ENCODE measurements around the gene GNRHR.
"Not testable (repeated sequence)": the region's sequence is repeated elsewhere in the genome, so short reads cannot be mapped to it uniquely, and the experiment has no call there.

Gene GNRHR

GRCh38 chr4:67712650-67713528 is 41.3 kb downstream of the GNRHR start:
- no peak for TF ChIP-seq CTCF (IDR thresholded peaks at IDR 0.05; ENCODE audit: low read depth, low read length)
- no peaks in the 10 kb centered on the region for H3K27me3 ChIP-seq
- DNase-seq, result peak; percentile 18
- H3K4me1 ChIP-seq, result peaks cover 27% of the 10 kb centered on the region
- H3K9me3 ChIP-seq, result no peaks in the 10 kb centered on the region
- H3K36me3 ChIP-seq, result no peaks in the 10 kb centered on the region; the same call in 1 of the 2 replicates
- H3K4me3 ChIP-seq (ENCODE audit: low read depth, low read length), result peak overlapping the region; percentile 1

- no peaks in the 10 kb centered on the region for H3K27me3 ChIP-seq
- peaks cover 27% of the 10 kb centered on the region for H3K4me1 ChIP-seq
- peak; percentile 64 for DNase-seq
- H3K9me3 ChIP-seq, result no peaks in the 10 kb centered on the region
- no peak overlapping the region for H3K4me3 ChIP-seq (ENCODE audit: low read depth, low read length)
- no peak for TF ChIP-seq CTCF (IDR thresholded peaks at IDR 0.05; ENCODE audit: low read depth, low read length)
- H3K36me3 ChIP-seq, result no peaks in the 10 kb centered on the region; the same call in 1 of the 2 replicates
Measured at GRCh38 chr4:67712000-67712625, 42.1 kb downstream of the GNRHR start.

- not testable (repeated sequence) for H3K27me3 ChIP-seq; H3K36me3 ChIP-seq; DNase-seq; H3K4me1 ChIP-seq; H3K4me3 ChIP-seq (ENCODE audit: low read depth, low read length); H3K9me3 ChIP-seq
Measured at GRCh38 chr4:67706682-67707081, 47.5 kb downstream of the GNRHR start.

GRCh38 chr4:67704843-67705242 is 49.3 kb downstream of the GNRHR start:
- TF ChIP-seq CTCF (IDR thresholded peaks at IDR 0.05; ENCODE audit: low read depth, low read length), result no peak
- no peak for DNase-seq
- H3K9me3 ChIP-seq, result no peaks in the 10 kb centered on the region

GRCh38 chr4:67702166-67702565 is 52.0 kb downstream of the GNRHR start:
- H3K27me3 ChIP-seq, result no peaks in the 10 kb centered on the region
- no peaks in the 10 kb centered on the region for H3K9me3 ChIP-seq
- H3K36me3 ChIP-seq, result no peaks in the 10 kb centered on the region
- no peak for TF ChIP-seq CTCF (IDR thresholded peaks at IDR 0.05; ENCODE audit: low read depth, low read length)
- no peaks in the 10 kb centered on the region; the same call in 1 of the 2 replicates for H3K4me1 ChIP-seq
- DNase-seq, result no peak
- H3K4me3 ChIP-seq (ENCODE audit: low read depth, low read length), result peak overlapping the region; percentile 74

More at GRCh38 chr4:67704843-67705242, 49.3 kb downstream of the GNRHR start:
- no peaks in the 10 kb centered on the region for H3K27me3 ChIP-seq
- H3K4me1 ChIP-seq, result no peaks in the 10 kb centered on the region; the same call in 1 of the 2 replicates
- H3K4me3 ChIP-seq (ENCODE audit: low read depth, low read length), result no peak overlapping the region
- no peaks in the 10 kb centered on the region for H3K36me3 ChIP-seq

- Histone ChIP-seq H3K9me3 (no peaks in the 10 kb centered on the region), H3K27me3 (no peaks in the 10 kb centered on the region), H3K4me3 (ENCODE audit: low read depth, low read length) (peak overlapping the region; percentile 74), H3K36me3 (no peaks in the 10 kb centered on the region), H3K4me1 (no peaks in the 10 kb centered on the region; the same call in 1 of the 2 replicates)
- DNase-seq, result no peak
- no peak for TF ChIP-seq CTCF (IDR thresholded peaks at IDR 0.05; ENCODE audit: low read depth, low read length)
Measured at GRCh38 chr4:67701517-67701850, 52.7 kb downstream of the GNRHR start.
